NCI-H446 (cell line): ENCODE data around the gene HIGD2B.
"Not testable (repeated sequence)": the region's sequence is repeated elsewhere in the genome, so short reads cannot be mapped to it uniquely, and the experiment has no call there.

Experiments used
- DNase-seq, 2 experiments: peaks; one replicate each; lab custom pipeline; 2025; lab: John Stamatoyannopoulos, UW

Gene HIGD2B, protein sequence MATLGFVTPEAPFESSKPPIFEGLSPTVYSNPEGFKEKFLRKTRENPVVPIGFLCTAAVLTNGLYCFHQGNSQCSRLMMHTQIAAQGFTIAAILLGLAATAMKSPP

DNA sequence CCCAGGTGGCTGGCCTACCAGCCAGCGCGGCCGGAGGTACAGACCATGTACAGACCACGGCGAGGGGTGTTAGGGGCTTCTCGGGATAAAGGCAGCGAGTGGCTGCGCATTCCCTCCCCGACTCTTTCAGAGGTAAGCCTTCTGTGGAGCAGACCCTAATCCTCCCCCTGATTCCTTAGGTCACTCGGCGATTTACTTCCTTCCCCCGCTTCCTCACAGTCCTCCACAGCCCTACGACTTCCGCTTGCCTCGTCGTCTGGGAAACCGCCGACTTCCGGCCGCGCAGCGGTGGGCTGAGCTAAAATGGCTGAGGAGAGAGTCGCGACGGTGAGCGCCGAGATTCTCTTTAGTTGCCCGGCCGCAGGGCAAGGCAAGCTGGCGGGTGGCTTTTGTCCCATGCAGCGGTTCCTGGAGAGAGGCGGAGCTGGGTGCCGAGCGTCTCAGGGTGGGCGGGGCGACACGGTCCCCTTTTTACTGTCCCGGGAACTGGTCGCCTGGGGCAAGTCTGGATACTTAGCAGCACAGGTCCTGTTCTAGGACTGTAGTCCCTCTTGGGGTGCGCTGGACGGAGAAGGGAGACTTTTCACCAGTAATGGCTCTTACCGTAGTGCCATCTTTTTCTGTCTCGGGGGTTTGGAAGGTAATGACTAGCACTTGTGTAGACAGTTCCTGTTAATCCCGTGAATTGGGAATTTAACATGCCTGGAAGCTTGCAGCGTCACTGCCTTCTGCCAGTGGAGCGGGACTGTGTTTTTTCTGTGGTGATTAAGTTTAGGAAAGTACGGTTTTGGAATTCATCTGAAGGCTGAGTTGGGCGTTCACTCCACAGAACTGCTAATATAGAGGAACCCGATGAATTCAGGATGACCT is at the start of gene HIGD2B, which contains the start of gene BBS4:
HIGD2B (minus strand) TSS at position 258 of the 870 bp plus-strand sequence. CDS start 9,808 bp downstream, outside the sequence.
BBS4 (plus strand) TSS at position 283 of the 870 bp plus-strand sequence; CDS start at position 304, 21 bp downstream.
- DNase-seq, result no peak

DNA sequence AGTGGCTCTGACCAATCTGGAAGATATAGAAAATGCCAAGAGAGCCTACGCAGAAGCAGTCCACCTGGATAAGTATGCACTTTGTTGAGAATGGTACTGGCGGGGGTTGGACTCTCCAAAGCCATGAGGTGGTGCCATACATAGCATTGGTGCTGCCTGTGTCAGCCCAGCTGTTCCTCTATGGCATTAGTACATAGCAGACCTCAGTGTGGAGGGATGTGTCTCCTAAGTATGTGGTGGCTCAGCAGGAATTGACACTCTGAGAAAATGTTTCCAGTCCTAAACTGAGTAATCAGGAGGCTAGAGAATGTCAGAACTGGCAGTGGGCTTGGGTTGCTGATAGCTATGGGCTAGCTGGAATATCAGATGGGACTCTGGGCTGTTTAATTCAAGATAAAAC is 49.1 kb upstream of the HIGD2B start:
- no peak for DNase-seq

DNA sequence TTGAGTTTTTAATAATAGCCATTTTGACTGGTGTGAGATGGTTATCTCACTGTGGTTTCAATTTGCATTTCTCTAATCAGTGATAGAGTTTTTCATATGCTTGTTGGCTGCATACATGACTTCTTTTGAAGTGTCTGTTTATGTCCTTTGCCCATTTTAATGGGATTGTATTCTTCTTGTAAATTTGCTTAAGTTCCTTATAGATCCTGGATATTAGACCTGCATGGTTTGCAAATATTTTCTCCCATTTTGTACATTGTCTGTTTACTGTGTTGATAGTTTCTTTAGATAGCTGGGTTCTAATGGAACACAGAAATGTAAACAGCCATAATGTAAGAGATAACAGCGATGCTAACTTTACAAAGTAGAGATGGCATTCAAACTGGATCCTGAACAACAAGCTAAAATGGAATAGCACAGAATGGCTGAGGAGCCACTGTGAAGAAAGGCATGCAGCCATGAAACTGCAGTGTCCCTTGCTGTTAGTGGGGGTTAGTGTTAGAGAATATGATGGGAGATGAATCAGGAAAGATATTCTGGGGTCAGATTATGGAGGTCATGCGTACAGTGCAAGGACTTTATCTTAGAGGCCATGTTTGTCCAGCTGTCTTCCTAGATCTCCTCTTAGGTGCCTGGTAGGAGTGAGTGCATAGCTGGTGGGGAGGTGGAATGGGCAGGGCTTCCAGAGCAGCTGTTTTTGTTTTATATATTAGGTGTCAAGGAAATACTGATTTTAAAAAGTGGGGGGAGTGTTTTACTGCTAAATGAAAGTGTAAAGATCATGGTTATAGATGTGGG is 48.2 kb upstream of the HIGD2B start:
- no peak for DNase-seq

DNA sequence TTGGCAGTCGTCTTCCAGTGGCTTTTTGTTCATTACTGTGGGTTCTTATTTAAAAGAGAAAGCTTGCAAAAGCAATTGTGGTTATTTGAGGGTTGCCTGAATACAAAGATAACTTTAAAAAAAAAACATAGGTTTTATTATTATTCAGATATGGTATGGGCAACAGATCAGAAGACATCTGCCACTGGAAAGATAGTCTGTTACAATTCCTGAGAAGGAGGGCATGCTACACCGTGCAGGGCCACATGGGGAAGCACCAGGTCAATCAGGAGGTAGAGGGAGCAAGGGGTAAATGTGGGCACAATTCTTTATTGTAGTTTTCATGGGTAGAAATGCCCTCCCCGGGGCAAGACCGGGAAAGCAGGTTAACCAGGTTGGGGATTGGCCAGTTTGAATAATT is 46.5 kb upstream of the HIGD2B start:
- no peak for DNase-seq

DNA sequence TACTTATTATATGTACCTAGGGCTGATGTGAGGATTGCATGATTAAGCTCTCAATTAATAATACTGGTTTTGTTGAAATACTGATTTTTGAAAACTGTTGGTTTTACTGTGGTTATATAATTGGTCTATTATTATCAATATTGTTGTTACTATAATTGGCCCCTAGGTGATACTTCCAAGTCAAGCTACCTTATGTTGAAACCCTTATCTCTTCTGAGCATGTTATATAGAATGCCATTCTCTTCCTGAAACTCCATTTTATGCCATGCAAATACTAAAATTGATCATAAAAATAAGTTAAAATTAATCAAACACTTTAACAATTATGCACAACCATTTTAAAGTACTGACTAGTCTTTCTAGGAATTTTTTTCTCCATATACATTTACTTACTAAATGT is 46.1 kb upstream of the HIGD2B start:
- no peak for DNase-seq

DNA sequence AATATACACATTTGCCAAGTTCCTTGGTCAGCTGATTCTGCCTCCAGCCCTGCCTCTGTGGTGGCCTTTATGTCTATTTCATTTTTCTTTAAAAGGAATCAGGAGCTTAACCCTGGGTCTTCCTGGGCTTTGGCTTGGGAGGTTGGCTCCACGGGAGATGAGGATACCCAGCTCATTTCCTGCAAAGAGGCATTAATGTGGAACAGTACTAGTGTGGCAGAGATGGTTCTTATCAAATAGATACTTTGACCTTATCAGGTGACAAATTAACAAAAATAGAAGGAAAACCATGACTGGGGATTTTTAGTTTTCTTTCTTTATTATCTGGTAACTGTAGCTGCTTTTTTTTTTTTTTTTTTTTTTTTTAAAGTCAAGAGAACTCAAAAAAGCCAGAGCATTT is 42.8 kb upstream of the HIGD2B start:
- DNase-seq, result no peak

DNA sequence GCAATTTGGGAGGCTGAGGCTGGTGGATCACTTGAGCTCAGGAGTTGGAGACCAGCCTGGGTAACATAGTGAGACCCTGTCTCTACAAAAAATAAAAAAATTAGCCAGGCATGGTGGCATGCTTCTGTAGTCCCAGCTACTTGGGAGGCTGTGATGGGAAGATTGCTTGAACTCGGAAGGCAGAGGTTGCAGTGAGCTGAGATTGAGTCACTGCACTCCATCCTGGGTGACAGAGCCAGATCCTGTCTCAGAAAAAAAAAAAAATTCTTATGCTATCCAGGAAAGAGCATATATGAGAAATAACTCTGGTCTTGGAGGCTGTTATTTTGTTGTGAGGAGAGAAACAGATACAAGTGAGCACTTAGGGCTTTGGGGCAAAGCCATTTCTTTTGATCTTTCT is 42.3 kb upstream of the HIGD2B start:
- DNase-seq, result not testable (repeated sequence)

DNA sequence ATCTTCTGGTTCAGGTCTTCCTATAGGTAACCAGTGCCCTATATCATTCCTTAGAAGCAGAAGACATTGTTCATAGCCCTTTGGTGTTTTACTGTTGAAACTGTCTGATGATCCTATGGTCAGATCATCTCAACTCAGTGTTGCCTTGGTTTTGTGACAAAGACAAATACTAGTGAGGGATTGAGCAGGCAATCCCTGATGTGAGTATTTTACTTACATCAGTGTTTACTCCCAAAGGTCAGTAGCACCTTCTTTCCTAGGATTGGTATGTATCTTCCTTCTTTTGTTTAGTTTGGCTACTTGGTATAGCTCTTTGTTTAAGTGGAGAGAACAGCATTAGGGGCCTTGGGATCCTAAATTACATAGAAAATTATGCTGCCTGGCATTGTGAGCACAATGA is 41.2 kb upstream of the HIGD2B start:
- DNase-seq, result no peak

DNA sequence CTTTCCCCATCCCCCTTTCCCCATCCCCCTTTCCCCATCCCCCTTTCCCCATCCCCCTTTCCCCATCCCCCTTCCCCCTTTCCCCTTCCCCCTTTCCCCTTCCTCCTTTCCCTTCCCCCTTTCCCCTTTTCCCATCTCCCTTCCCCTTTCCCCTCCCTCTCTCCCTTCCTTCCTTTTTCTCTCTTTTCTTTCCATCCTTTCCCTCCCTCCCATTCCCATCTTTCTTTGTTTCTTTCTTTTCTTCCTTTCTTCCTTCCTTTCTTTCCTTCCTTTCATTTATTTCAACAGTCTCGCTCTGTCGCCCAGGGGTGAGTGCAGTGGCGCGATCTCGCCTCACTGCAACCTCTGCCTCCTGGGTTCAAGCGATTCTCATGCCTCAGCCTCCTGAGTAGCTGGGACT is 39.9 kb upstream of the HIGD2B start:
- DNase-seq, result not testable (repeated sequence)

DNA sequence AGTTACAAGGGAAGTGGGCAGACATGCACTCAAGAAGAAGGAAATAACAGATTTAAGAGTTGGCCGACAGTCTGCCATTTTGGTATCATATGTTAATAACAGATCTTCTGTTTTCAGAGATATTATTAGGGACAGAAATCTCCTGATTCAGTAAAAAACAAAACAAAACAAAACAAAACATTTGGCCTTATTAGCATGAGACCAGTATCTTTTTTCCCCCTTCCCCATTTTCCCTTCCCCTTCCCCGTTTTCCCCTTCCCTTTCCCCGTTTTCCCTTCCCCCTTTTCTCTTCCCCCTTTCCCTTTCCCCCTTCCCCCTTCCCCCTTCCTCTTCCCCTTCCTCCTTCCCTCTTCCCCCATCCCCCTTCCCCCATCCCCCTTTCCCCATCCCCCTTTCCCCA is 39.5 kb upstream of the HIGD2B start:
- DNase-seq, result no peak

DNA sequence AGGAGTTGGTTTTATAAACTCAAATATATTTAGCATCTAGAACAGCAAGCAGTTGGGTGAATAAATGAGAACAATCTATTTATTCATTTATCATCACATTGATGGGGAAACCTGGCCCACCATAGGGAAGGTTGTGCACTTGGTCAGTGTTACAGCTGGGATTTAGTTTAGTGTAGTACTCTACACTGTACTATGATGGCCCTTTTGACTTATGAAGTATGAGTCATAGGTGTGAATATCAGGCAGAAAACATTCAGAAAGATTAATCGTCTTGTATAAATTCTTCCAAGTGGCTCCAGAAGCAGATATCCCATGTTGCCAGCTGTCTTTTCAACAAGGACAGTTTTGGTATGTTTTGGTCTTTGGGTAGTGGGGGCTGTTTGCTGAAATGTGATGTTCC is 38.0 kb upstream of the HIGD2B start:
- DNase-seq, result no peak

DNA sequence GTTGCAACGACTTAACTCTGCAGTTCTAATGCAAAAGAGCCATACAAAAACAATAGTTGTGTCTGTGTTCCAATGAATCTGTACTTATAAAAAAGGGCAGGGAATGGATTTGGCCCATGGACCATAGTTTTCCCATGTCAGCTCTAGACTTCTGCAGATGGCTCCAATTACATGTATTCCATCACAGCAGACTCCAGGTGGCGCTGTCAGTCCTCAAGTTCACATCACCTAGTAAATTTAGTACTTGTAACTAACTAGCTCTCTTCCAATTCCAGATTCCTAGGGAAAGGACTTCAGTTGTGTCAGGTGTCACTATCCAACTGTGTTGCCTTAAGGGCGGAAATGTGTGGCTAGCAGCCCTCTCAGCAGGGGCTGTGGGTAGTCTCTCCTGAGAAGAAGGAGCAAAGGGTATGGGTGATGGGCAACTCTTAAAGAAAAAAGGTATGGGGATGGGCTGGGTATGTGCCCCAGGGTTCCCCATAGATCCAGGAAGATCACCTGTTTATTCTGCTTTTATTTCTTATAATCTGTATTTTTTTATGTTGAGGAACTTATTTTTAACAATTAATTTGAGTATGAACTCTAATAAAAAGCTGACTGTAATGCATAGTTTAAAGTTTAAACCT is 36.2 kb upstream of the HIGD2B start:
- DNase-seq, result peak; percentile 64 to 65

DNA sequence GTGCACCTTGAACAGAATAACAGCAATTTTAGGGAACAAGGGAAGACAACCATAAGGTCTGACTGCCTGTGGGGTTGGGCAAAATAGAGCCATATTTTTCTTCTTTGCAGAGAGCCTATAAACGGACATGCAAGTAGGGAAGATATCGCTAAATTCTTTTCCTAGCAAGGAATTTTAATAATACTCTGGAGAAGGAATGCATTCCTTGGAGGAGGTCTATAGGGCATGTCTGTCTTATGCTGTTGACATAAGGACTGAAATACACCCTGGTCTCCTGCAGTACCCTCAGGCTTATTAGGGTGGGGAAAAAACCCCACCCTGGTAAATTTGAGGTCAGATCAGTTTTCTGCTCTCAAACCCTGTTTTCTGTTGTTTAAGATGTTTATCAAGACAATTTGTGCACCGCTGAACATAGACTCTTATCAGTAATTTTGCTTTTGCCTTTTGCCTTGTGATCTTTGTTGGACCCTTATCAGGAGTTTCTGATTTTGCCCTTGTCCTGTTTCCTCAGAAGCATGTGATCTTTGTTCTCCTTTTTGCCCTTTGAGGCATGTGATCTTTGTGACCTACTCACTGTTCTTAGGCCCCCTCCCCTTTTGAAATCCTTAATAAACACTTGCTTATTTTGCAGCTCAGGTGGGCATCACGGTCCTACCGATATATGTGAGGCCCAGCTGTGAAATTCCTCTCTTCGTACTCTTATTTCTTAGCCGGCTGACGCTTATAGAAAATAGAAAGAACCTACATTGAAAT is 22.7 kb upstream of the HIGD2B start:
- DNase-seq, result not testable (repeated sequence)

DNA sequence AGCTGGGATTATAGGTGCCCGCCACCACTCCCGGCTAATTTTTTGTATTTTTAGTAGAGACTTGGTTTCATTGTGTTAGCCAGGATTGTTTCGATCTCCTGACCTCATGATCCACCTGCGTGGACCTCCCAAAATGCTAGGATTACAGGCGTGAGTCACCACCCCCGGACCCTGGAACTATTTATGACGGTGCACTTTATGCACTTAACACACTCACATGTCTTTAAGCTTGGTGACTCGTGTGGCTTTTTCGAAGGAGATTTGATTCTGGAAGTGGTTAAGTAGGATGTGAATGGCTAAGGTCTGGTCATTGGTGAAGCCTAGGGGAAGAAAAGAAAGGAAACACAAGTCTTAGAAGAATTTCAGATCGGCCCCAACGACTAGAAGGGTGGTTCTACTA is 20.3 kb upstream of the HIGD2B start:
- DNase-seq, result no peak

DNA sequence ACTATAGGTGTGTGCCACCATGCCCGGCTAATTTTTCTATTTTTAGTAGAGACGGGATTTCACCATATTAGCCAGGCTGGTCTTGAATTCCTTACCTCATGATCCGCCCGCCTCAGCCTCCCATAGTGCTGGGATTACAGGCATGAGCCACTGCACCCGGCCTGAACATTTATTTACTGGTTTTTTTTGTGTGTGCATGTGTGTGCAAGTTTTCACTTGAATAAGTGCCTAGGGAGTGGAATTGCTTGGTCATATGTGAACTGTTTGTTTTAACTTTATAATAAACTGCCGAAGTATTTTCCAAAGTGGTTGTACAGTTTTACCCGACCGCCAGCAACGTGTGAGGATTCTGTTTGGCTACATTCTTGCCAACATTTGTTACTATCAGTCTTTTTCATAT is 14.1 kb upstream of the HIGD2B start:
- DNase-seq, result no peak

DNA sequence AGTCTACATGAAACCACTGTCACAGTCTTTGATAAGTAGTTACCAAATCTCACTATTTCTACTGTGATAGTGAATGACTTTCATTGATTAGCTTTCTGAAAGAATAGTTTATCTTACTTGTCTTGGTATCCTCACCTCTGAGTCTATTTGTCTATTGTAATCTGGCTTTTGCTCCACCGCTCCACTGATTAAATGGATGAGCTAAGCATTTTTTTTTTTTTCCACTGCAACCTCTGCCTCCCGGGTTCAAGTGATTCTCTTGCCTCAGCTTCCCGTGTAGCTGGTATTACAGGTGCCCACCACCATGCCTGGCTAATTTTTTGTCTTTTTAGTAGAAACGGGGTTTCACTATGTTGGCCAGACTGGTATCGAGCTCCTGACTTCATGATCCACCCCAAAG is 13.0 kb upstream of the HIGD2B start:
- no peak for DNase-seq

DNA sequence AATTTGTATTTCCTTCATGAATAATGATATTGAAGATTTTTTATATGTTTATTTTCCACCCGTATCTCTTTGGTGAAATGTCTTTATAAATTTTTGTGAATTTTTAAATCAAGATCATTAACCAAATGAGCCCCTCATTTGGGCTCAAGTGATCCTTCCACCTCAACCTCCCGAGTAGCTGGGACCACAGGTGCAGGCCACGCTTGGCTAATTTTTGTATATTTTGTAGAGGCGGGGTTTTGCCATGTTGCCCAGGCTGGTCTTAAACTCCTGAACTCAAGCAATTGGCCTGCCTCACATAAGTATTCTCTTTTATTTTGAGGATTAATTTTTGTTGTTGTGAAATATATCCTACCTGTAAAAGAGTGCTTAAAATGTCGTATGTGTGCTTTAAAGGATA is 5.0 kb upstream of the HIGD2B start:
- no peak for DNase-seq

DNA sequence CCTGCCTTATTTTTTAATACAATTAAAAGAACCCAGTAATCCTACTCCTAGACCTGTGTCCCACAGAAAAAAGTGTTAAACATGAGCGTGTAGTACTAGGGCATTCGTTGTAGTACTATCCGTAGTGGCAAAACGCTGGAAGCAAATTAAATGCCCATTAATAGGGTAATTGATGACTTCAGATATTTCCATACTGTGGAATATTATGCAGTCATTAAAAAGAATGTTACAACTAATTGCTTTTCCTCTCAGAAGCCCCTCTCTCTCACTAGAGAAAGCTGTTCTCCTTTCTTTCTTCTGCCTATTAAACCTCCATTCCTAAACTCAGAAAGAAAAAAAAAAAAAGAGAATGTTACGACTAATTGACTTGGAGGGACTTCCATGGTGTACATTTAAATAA is 2.7 kb upstream of the HIGD2B start:
- DNase-seq, result no peak

DNA sequence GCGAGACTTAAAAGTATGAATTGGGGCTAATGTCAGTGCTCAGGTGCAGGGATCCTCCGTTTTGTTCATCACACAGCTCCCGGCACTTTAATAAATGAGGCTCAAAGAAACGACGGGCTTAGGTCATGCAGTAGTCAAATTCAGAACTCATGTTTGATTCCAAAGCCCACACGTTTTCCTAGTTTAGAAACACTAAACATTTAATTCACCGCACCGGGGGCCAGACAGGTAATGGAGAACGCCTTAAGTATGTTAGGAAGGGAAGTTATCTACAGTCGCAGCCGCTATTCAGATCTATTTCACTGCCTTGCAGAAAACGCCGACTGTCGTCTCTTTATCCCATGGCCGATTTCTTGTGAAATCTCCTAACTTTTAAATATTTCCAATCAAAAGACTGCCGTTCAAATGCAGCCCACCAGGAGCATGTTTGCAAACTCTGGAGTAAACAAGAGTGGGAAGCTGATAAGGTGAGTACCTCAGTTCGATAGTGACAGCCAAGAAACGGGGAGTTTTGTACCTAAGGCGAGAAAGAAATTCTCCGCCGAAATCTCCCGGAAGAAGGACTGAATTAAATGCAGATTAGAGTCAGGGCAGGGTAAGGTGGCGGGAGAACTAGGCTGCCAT is 569 bp downstream of the HIGD2B start:
- DNase-seq, result no peak

DNA sequence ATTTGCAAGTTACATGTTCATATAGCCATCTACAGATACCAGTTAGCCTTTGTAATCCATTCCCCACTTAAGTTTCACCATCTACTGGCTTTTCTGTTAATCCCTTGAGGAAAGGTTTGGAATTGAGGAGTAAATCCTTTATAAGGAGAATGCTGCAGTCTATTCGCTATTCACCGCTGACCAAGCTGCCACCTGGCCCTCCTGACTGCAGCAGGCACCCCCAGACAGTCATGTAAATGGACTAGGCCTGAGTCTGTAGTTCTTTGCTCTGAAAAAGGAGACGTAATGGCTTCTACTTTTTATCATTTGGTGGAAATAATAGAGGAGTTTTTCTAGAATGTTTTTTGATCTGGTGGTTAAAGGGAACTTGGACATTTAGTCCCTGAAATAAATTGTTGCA is 3.2 kb downstream of the HIGD2B start:
- no peak for DNase-seq

DNA sequence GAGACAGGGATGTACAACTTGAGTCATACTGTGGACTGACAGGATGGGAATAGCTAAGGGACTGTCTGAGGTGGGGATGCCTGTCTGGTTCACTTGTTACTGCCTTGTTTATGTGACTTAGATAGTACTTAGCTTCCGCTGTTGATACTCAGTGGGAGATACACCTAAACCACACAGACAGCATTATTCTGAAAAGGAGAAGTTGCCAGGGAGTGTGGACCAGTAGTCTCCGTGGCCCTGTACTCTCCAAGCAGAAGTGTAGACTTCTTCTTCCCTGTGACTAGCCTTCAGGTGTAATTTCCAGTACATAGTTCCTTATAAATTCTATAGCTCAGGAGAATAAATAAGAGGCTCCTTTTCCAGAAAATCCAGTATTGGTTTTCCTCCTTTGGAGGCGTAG is 5.1 kb downstream of the HIGD2B start:
- no peak for DNase-seq
